ENCODE measurements around the gene TCP1.
"Not testable (repeated sequence)": the region's sequence is repeated elsewhere in the genome, so short reads cannot be mapped to it uniquely, and the experiment has no call there.

Gene TCP1

GRCh38 chr6:159769470-159769869 lies 19.9 kb downstream of the TCP1 start:
- no peak for DNase-seq

GRCh38 chr6:159766906-159767305 lies 22.5 kb downstream of the TCP1 start:
- no peak for DNase-seq

GRCh38 chr6:159762681-159763293 lies 26.6 kb downstream of the TCP1 start:
- DNase-seq = no peak

GRCh38 chr6:159761873-159762680 lies 27.3 kb downstream of the TCP1 start, which contains the start of gene ACAT2:
ACAT2 (plus strand) TSS chr6:159762045; CDS start chr6:159762088, 43 bp downstream.
- DNase-seq = peak; percentile 90

- DNase-seq = no peak
These were observed 28.1 kb downstream of the TCP1 start for GRCh38 chr6:159761129-159761872.

- peak; percentile 4 for DNase-seq
These were observed 28.8 kb downstream of the TCP1 start for GRCh38 chr6:159760602-159761057.

GRCh38 chr6:159759645-159760044 lies 29.8 kb downstream of the TCP1 start:
- DNase-seq = no peak

GRCh38 chr6:159758031-159759001 lies 31.1 kb downstream of the TCP1 start:
- DNase-seq = no peak

GRCh38 chr6:159756508-159756907 lies 32.9 kb downstream of the TCP1 start:
- no peak for DNase-seq

- no peak for DNase-seq
These were observed 34.2 kb downstream of the TCP1 start for GRCh38 chr6:159754959-159755914.

GRCh38 chr6:159754401-159754800 lies 35.0 kb downstream of the TCP1 start:
- DNase-seq = no peak

- DNase-seq = no peak
These were observed 36.1 kb downstream of the TCP1 start for GRCh38 chr6:159753081-159753872.

GRCh38 chr6:159751448-159751847 lies 38.0 kb downstream of the TCP1 start:
- no peak for DNase-seq

GRCh38 chr6:159748127-159748526 lies 41.3 kb downstream of the TCP1 start:
- DNase-seq = not testable (repeated sequence)

GRCh38 chr6:159746759-159747158 lies 42.6 kb downstream of the TCP1 start:
- no peak for DNase-seq

GRCh38 chr6:159745081-159745480 lies 44.3 kb downstream of the TCP1 start:
- no peak for DNase-seq

- no peak for DNase-seq
These were observed 47.2 kb downstream of the TCP1 start for GRCh38 chr6:159742165-159742564.

GRCh38 chr6:159739341-159739740 lies 50.1 kb downstream of the TCP1 start:
- DNase-seq = no peak

- DNase-seq = no peak
These were observed 52.5 kb downstream of the TCP1 start for GRCh38 chr6:159736908-159737307.

GRCh38 chr6:159733395-159733794 lies 56.0 kb downstream of the TCP1 start:
- not testable (repeated sequence) for DNase-seq

Data from amniotic stem cell (primary cell).